Activated CD8-positive, alpha-beta memory T cell treated with anti-CD3 and anti-CD28 coated beads, Interleukin-2, amount 50 U/mL, for 4 hours (primary cell): Measurements from ENCODE around the gene CMSS1.

Experiments
- DNase-seq: peaks from one replicate; pipeline ENCODE4 v3.0.0-alpha.2; 2020

Gene CMSS1

GRCh38 chr3:100120693-100121092 is 303.0 kb downstream of the CMSS1 start:
- DNase-seq, result no peak

- DNase-seq, result no peak
Measured at GRCh38 chr3:100122321-100122720, 304.7 kb downstream of the CMSS1 start.

GRCh38 chr3:100123112-100123511 is 305.4 kb downstream of the CMSS1 start:
- DNase-seq, result no peak

GRCh38 chr3:100124201-100124761 is 306.6 kb downstream of the CMSS1 start:
- DNase-seq, result no peak

GRCh38 chr3:100125161-100125938 is 307.7 kb downstream of the CMSS1 start:
- DNase-seq, result no peak

GRCh38 chr3:100127792-100128191 is 310.1 kb downstream of the CMSS1 start:
- DNase-seq, result no peak

GRCh38 chr3:100128565-100128964 is 310.9 kb downstream of the CMSS1 start:
- DNase-seq, result no peak

- DNase-seq, result no peak
Measured at GRCh38 chr3:100129941-100130340, 312.3 kb downstream of the CMSS1 start.

- no peak for DNase-seq
Measured at GRCh38 chr3:100131241-100131640, 313.6 kb downstream of the CMSS1 start.

GRCh38 chr3:100136921-100137320 is 319.3 kb downstream of the CMSS1 start:
- no peak for DNase-seq

GRCh38 chr3:100140976-100141375 is 323.3 kb downstream of the CMSS1 start:
- DNase-seq, result no peak

- DNase-seq, result no peak
Measured at GRCh38 chr3:100141586-100141985, 323.9 kb downstream of the CMSS1 start.

GRCh38 chr3:100144255-100144866 is 326.7 kb downstream of the CMSS1 start:
- no peak for DNase-seq

GRCh38 chr3:100149130-100149529 is 331.5 kb downstream of the CMSS1 start:
- DNase-seq, result no peak

GRCh38 chr3:100149713-100150415 is 332.2 kb downstream of the CMSS1 start:
- DNase-seq, result no peak

GRCh38 chr3:100150473-100150872 is 332.8 kb downstream of the CMSS1 start:
- no peak for DNase-seq

GRCh38 chr3:100151024-100151707 is 333.5 kb downstream of the CMSS1 start:
- DNase-seq, result no peak

GRCh38 chr3:100154171-100154570 is 336.5 kb downstream of the CMSS1 start:
- DNase-seq, result no peak

GRCh38 chr3:100155128-100155527 is 337.5 kb downstream of the CMSS1 start:
- DNase-seq, result no peak

GRCh38 chr3:100155590-100155989 is 337.9 kb downstream of the CMSS1 start:
- DNase-seq, result no peak

GRCh38 chr3:100157685-100158084 is 340.0 kb downstream of the CMSS1 start:
- no peak for DNase-seq

- DNase-seq, result no peak
Measured at GRCh38 chr3:100158918-100159330, 341.3 kb downstream of the CMSS1 start.
